ENCODE results near the gene NRXN3. TPM values are rescaled to one million over a fixed set of nuclear protein-coding genes. Genes with fewer than 3 reads are reported as not detected.

Gene NRXN3
- total RNA-seq, 1 experiment from 2014 or later, result not detected

GRCh38 chr14:79419571-79420327 is 1249.6 kb downstream of the NRXN3 start:
- no peak for DNase-seq (ENCODE audit: low read depth, low spot score)
- no peak for ATAC-seq
- Histone ChIP-seq H3K4me3 (ENCODE audit: low read depth in 2 of 2, low read length in 2 of 2) (no peak overlapping the region), H3K9me3 (ENCODE audit: control insufficient read depth, insufficient read depth, low read depth, low read length) (no peaks in the 10 kb centered on the region), H3K4me1 (ENCODE audit: control insufficient read depth, insufficient read depth, low read length) (no peaks in the 10 kb centered on the region), H3K27ac (ENCODE audit: low read length) (no peak overlapping the region), H3K36me3 (ENCODE audit: control insufficient read depth, insufficient read depth, low read length) (no peaks in the 10 kb centered on the region), H3K27me3 (ENCODE audit: control insufficient read depth, insufficient read depth, low read length) (no peaks in the 10 kb centered on the region)
- TF ChIP-seq POLR2AphosphoS5 (IDR thresholded peaks at IDR 0.05; ENCODE audit: low read depth, low read length) (no peak), CTCF (IDR thresholded peaks at IDR 0.05) (no peak), REST (IDR thresholded peaks at IDR 0.05; ENCODE audit: insufficient read depth in 1 of 2, low read depth in 2 of 2, low read length in 1 of 2) (no peak), SIN3A (IDR thresholded peaks at IDR 0.05; ENCODE audit: borderline replicate concordance, insufficient read depth, low read depth, low read length) (no peak), TCF7L2 (IDR thresholded peaks at IDR 0.05; ENCODE audit: low read depth, low read length) (no peak)
- CTCF ChIA-PET, result no interaction called here
- in situ Hi-C loops (cut with HindIII; ENCODE audit: low pct_unique_long_range_greater_than_20kb, low sequenced_read_pairs), result no loop called here
- intact Hi-C loops (cut with micrococcal nuclease; ENCODE audit: unreplicated experiment), result no loop called here
- POLR2A ChIA-PET, result no interaction called here
- no TSS peak for BruUV-seq (replicated peaks)

- in situ Hi-C loops (cut with HindIII; ENCODE audit: low pct_unique_long_range_greater_than_20kb, low sequenced_read_pairs) (no loop called here), intact Hi-C loops (cut with micrococcal nuclease; ENCODE audit: unreplicated experiment) (no loop called here)
- H3K4me3 ChIP-seq (ENCODE audit: low read depth in 2 of 2, low read length in 2 of 2), result no peak overlapping the region
- DNase-seq (ENCODE audit: low read depth, low spot score) (no peak), ATAC-seq (no peak)
- TF ChIP-seq REST (IDR thresholded peaks at IDR 0.05; ENCODE audit: insufficient read depth in 1 of 2, low read depth in 2 of 2, low read length in 1 of 2), result no peak
- no peak for TF ChIP-seq TCF7L2 (IDR thresholded peaks at IDR 0.05; ENCODE audit: low read depth, low read length)
- TF ChIP-seq SIN3A (IDR thresholded peaks at IDR 0.05; ENCODE audit: borderline replicate concordance, insufficient read depth, low read depth, low read length), result no peak
- no peak for TF ChIP-seq POLR2AphosphoS5 (IDR thresholded peaks at IDR 0.05; ENCODE audit: low read depth, low read length)
- TF ChIP-seq CTCF (IDR thresholded peaks at IDR 0.05), result no peak
- POLR2A ChIA-PET, result no interaction called here
- CTCF ChIA-PET, result no interaction called here
- BruUV-seq (replicated peaks), result no TSS peak
- H3K27me3 ChIP-seq (ENCODE audit: control insufficient read depth, insufficient read depth, low read length), result no peaks in the 10 kb centered on the region
- H3K4me1 ChIP-seq (ENCODE audit: control insufficient read depth, insufficient read depth, low read length), result no peaks in the 10 kb centered on the region
- H3K9me3 ChIP-seq (ENCODE audit: control insufficient read depth, insufficient read depth, low read depth, low read length), result no peaks in the 10 kb centered on the region
- H3K36me3 ChIP-seq (ENCODE audit: control insufficient read depth, insufficient read depth, low read length), result no peaks in the 10 kb centered on the region
- H3K27ac ChIP-seq (ENCODE audit: low read length), result no peak overlapping the region
Measured at GRCh38 chr14:79420725-79421124, 1250.6 kb downstream of the NRXN3 start.

Measured in Panc1 (cell line).